ENCODE measurements around the gene FAM210B. TPM values are rescaled to one million over a fixed set of nuclear protein-coding genes. Genes with fewer than 3 reads are reported as not detected.

The FAM210B gene
- total and polyA plus RNA-seq, 2 of the 13 experiments (the other 11 are each of a cell fraction or from before 2014, with no cell fraction given), result 75.9 to 107 TPM

GRCh38 chr20:56411759-56412472 lies 53.1 kb downstream of the FAM210B start, which contains the start of gene CASS4 (continued):
- TF ChIP-seq YY1 (IDR thresholded peaks at IDR 0.05; ENCODE audit: insufficient read depth, insufficient replicate concordance, low read depth, low read length), result no peak

- ChIA-PET CTCF (ENCODE audit: low intra/inter-chr PET ratio, low total read pairs) (no interaction called here), POLR2A (interaction anchor here (1.1 to 5.5 kb wide), 4 partner anchors 10 to 56 kb away, joined by 3 to 50 read pairs (median 9); partner anchors contain the start of genes AURKA, CSTF1 and RTF2)
- Histone ChIP-seq H3K27ac (ENCODE audit: extremely low read length, insufficient read depth, low read length) (peak overlapping the region; percentile 59), H3K9ac (ENCODE audit: insufficient read depth, low read depth, low read length) (peak overlapping the region; percentile 45; the same call in 1 of the 2 replicates), H3K27me3 (ENCODE audit: control insufficient read depth in 1 of 2, insufficient read depth in 2 of 2, low read length in 2 of 2) (no peaks in the 10 kb centered on the region), H4K20me1 (ENCODE audit: insufficient read depth, low read length) (no peaks in the 10 kb centered on the region), H3K4me3 (replicated peaks in 1 of 3; ENCODE audit: insufficient read depth in 1 of 3, low read depth in 2 of 3, low read length in 3 of 3) (peak overlapping the region in 2 of 3 experiments; percentile 55 to 58; a peak in 4 of 6 replicates), H3K9me3 (ENCODE audit: low read length) (no peaks in the 10 kb centered on the region), H3K4me1 (ENCODE audit: insufficient read depth, low read length) (peaks cover 32% of the 10 kb centered on the region), H3K79me2 (ENCODE audit: insufficient read depth, low read length) (no peaks in the 10 kb centered on the region), H3K36me3 (replicated peaks in 1 of 2; ENCODE audit: control insufficient read depth in 1 of 2, insufficient read depth in 2 of 2, low read length in 2 of 2) (peaks cover 3 to 6% of the 10 kb centered on the region in 2 experiments; a peak in 3 of 5 replicates), H3K4me2 (ENCODE audit: low read depth, low read length) (peak overlapping the region; percentile 88), H2AFZ (ENCODE audit: low read length) (no peak overlapping the region)
- in situ Hi-C loops (cut with HindIII; ENCODE audit: extremely low pct_ligation_motif_present, low pct_unique_long_range_greater_than_20kb), result no loop called here
- FAIRE-seq (no peak), ATAC-seq (no peak), DNase-seq (ENCODE audit: low spot score) (no peak)
- WGBS (ENCODE audit: low lambda C conversion rate), result 74% methylated on average over 7 of the region's 7 CpGs
- BruUV-seq (replicated peaks), result TSS peak; percentile 11
- intact Hi-C loops (cut with micrococcal nuclease; ENCODE audit: unreplicated experiment), result no loop called here
- TF ChIP-seq ZFP36 (IDR thresholded peaks at IDR 0.05; ENCODE audit: borderline replicate concordance, low read depth, low read length, partially characterized antibody) (no peak), IRX3 (CRISPR knock-in tag; IDR thresholded peaks at IDR 0.05; ENCODE audit: borderline replicate concordance, low read depth) (no peak), ZNF235 (CRISPR knock-in tag; IDR thresholded peaks at IDR 0.05; ENCODE audit: borderline replicate concordance) (no peak), XRCC5 (optimal IDR thresholded peaks at IDR 0.05; ENCODE audit: low read length) (peak; percentile 7), SKI (IDR thresholded peaks at IDR 0.05; ENCODE audit: partially characterized antibody) (no peak), ZNF430 (CRISPR knock-in tag; IDR thresholded peaks at IDR 0.05) (no peak), NRL (CRISPR knock-in tag; IDR thresholded peaks at IDR 0.05; ENCODE audit: borderline replicate concordance) (no peak), ZNF20 (CRISPR knock-in tag; IDR thresholded peaks at IDR 0.05) (no peak), DNMT3B (CRISPR knock-in tag; conservative IDR thresholded peaks at IDR 0.05) (no peak), ASH2L (IDR thresholded peaks at IDR 0.05; ENCODE audit: insufficient read length, low read depth, low read length) (no peak), USF2 (IDR thresholded peaks at IDR 0.05; ENCODE audit: low read depth, low read length) (no peak), USF2 (CRISPR knock-in tag; IDR thresholded peaks at IDR 0.05; ENCODE audit: borderline replicate concordance) (no peak), ZNF563 (CRISPR knock-in tag; IDR thresholded peaks at IDR 0.05) (0 out of 2 replicates have a peak, but pooled peaks have one; percentile 9), SIX1 (CRISPR knock-in tag; IDR thresholded peaks at IDR 0.05; ENCODE audit: borderline replicate concordance) (no peak), ZNF33A (CRISPR knock-in tag; IDR thresholded peaks at IDR 0.05; ENCODE audit: borderline replicate concordance) (no peak), NFYC (CRISPR knock-in tag; IDR thresholded peaks at IDR 0.05) (no peak), ZNF251 (CRISPR knock-in tag; IDR thresholded peaks at IDR 0.05) (no peak), PATZ1 (CRISPR knock-in tag; IDR thresholded peaks at IDR 0.05) (no peak)
Observed at GRCh38 chr20:56412473-56412790, 53.7 kb downstream of the FAM210B start.
